Loucy (cell line): ENCODE data around the gene MAP3K12.

Experiments used
- CTCF ChIP-seq: fragments of 200-600 bp; sonication (generic); conservative IDR thresholded peaks from 2 replicates; pipeline ENCODE4 v1.5.1; 2014; ENCODE audit warnings: mild to moderate bottlenecking, antibody characterized with exemption, low read length
- EZH2phosphoT487 ChIP-seq: fragments of 200-600 bp; IDR thresholded peaks from 2 replicates; pipeline ENCODE4 v1.6.1; 2018; ENCODE audit warnings: antibody characterized with exemption, mild to moderate bottlenecking, moderate library complexity, borderline replicate concordance

- TF ChIP-seq CTCF = no peak
- TF ChIP-seq EZH2phosphoT487 = no peak
Observed at GRCh38 chr12:53523131-53523530, 23.9 kb upstream of the MAP3K12 start.
